GM08714 (cell line): ENCODE measurements around the gene ZNF263.
"Not testable (repeated sequence)": the region's sequence is repeated elsewhere in the genome, so short reads cannot be mapped to it uniquely, and the experiment has no call there.

Experiments
- H3K4me3 ChIP-seq: fragments of 200-500 bp; sonication (Bioruptor generic); 2 replicates; pipeline ENCODE4 v1.5.1; 2014; ENCODE audit warnings: mild to moderate bottlenecking, low read length, inconsistent platforms
- ZNF274 ChIP-seq: IDR thresholded peaks from 2 replicates; pipeline ENCODE4 v1.6.1; 2012; ENCODE audit warnings: mild to moderate bottlenecking, low read depth, low read length

Gene ZNF263

GRCh38 chr16:3256146-3256865 is 27.0 kb upstream of the ZNF263 start, which contains the start of gene MEFV:
Gene MEFV (minus strand): TSS chr16:3256633. CDS start chr16:3256587, 46 bp downstream.
- no peak for TF ChIP-seq ZNF274
- H3K4me3 ChIP-seq = no peak within 1 kb of the TSS

- H3K4me3 ChIP-seq = no peak overlapping the region
- TF ChIP-seq ZNF274 = no peak
These were observed 26.3 kb upstream of the ZNF263 start for GRCh38 chr16:3256866-3257465.

- no peak for TF ChIP-seq ZNF274
- no peak overlapping the region for H3K4me3 ChIP-seq
These were observed 23.5 kb upstream of the ZNF263 start for GRCh38 chr16:3259836-3260235.

- TF ChIP-seq ZNF274 = no peak
- no peak overlapping the region for H3K4me3 ChIP-seq
These were observed 20.8 kb upstream of the ZNF263 start for GRCh38 chr16:3262517-3262916.

- no peak for TF ChIP-seq ZNF274
- H3K4me3 ChIP-seq = peak overlapping the region; percentile 75
These were observed 18.9 kb upstream of the ZNF263 start for GRCh38 chr16:3264137-3265036.

- TF ChIP-seq ZNF274 = no peak
- H3K4me3 ChIP-seq = no peak overlapping the region
These were observed 16.3 kb upstream of the ZNF263 start for GRCh38 chr16:3266873-3267537.

- no peak for TF ChIP-seq ZNF274
- H3K4me3 ChIP-seq = no peak overlapping the region
These were observed 15.0 kb upstream of the ZNF263 start for GRCh38 chr16:3268294-3268693.

GRCh38 chr16:3270718-3271117 is 12.6 kb upstream of the ZNF263 start:
- H3K4me3 ChIP-seq = not testable (repeated sequence)

- not testable (repeated sequence) for H3K4me3 ChIP-seq
These were observed 12.0 kb upstream of the ZNF263 start for GRCh38 chr16:3271281-3271680.

- H3K4me3 ChIP-seq = no peak overlapping the region
- TF ChIP-seq ZNF274 = no peak
These were observed 8.8 kb upstream of the ZNF263 start for GRCh38 chr16:3274490-3274889.

GRCh38 chr16:3274947-3275346 is 8.3 kb upstream of the ZNF263 start:
- no peak overlapping the region for H3K4me3 ChIP-seq
- TF ChIP-seq ZNF274 = no peak

- no peak for TF ChIP-seq ZNF274
- no peak overlapping the region for H3K4me3 ChIP-seq
These were observed 6.6 kb upstream of the ZNF263 start for GRCh38 chr16:3276679-3277078.

- no peak overlapping the region for H3K4me3 ChIP-seq
- TF ChIP-seq ZNF274 = no peak
These were observed 2.0 kb upstream of the ZNF263 start for GRCh38 chr16:3281222-3281820.

- no peak for TF ChIP-seq ZNF274
- H3K4me3 ChIP-seq = peak overlapping the region; percentile 80
These were observed 1.1 kb upstream of the ZNF263 start for GRCh38 chr16:3282103-3282729.
